Activated T-helper 1 cell treated with anti-CD3 and anti-CD28 coated beads, Interleukin-2, amount 50 U/mL, for 16 hours (primary cell): ENCODE data around the gene ELMO1.

Experiments
- DNase-seq, 2 donors: peaks; one replicate each; pipeline ENCODE4 v3.0.0-alpha.2; 2020; ENCODE audit warnings: low read depth in 1 of 2, low spot score in 1 of 2

Gene ELMO1

GRCh38 chr7:37410305-37411229 is 38.1 kb downstream of the ELMO1 start:
- no peak for DNase-seq

GRCh38 chr7:37409461-37409860 is 39.2 kb downstream of the ELMO1 start:
- no peak for DNase-seq

DNA sequence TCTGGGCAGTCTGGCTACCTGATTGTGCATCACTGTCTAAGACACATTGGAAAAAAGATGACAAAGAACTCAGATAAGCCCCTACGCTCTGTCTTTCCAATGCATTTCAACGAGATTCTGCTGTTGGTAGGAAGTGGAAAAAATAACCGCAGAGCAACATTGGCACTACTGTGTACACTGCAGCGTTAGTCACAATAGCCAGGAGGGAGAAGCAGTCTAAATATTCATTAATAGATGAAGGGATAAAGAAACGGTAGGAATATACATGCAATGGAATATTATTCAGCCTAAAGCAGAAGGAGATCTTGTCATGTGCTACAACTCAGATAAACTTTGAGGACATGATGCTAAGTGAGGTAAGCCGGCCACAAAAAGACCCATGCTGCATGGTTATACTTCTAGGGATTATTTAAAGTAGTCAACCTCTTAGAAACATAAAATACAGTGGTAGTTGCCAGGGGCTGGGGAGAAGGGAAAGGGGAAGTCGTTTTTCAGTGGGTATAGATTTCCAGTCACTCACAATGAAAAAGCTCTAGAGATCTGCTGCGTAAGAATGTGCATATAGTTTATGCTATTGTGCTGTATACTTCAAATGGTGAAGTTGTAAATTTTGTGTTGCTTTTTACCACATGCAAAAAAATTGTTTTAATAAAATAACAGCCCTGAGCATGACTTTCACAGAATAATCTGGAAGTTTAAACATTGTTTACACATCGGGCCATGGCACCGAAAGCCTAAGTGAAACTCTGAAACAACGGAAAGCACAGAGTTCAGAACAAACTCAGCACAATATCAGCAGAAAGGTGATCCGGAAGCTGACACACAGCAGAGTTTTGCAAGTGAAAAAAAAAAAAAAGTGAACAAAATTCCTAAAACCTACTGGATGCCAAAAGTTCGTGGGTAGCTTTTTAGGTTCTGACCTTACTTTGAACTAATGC is 40.1 kb downstream of the ELMO1 start:
- DNase-seq, result no peak

DNA sequence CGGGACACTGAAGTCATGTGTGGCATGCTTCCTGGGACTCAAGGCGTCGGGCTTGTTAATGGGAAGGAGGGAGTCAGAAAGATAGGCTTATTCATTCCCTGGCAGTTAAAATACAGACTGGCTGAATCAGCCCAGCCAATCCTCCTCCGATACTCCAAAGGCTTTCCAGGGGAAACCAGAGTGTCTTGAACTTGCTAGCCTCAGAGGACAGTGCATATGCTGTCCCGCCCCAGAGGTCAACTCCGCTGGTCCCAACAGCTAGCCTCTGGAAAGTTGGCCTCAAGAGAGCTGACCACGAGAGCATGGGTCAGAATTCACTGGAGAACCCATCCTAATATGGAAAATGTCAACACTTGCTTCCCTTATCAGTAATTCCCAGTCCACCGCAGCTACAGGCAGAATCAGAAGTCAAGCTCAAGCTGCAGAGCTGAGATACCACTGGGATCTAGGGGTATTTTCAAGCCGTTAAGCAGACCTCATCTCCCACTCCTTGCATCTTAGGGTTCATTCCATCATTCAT is 43.0 kb downstream of the ELMO1 start:
- no peak for DNase-seq

GRCh38 chr7:37405128-37405527 is 43.5 kb downstream of the ELMO1 start:
- no peak for DNase-seq

DNA sequence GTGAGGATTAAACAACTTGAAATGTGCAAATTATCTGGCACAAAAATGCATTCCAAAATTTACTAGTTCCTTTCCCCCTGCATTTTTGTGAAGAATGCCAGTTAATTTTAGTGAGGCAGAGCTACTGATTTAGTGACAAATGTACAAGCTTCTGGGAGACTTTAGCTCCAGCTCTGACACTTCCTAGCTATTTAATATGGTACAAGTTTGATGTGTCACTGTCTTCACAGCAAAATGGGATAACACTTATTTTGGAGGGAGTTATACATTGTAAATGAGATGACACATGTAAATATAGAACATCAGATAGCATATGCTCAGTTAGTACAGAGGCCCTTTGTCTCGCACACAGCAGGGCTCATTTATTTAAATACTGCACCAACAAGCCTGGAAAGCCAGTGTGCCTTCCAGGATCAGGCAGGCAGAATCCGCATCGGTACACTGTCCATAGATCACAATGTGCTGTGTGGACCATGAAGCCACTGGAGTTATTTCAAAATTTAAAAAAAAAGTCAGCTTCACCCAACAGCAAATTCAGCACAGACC is 48.7 kb downstream of the ELMO1 start:
- DNase-seq, result no peak

DNA sequence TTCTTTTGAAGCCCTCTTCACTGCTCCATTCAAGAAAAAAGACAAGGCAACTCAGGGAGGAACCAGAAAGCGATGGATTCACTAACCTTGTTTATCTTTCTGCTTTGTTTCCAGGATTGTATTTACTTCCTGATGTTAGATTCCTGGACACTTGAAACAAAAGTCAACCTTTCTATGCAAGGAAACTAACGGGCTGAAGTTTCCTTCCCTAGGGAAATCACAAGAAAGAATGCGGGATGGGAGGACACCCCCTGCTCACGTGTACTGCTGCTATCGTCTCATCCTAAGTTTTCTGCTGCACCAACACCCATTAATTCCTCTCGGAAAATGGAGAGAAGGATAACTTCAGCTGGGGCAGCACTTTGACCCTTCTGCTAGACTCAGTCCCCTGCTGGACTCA is 50.3 kb downstream of the ELMO1 start:
- no peak for DNase-seq

DNA sequence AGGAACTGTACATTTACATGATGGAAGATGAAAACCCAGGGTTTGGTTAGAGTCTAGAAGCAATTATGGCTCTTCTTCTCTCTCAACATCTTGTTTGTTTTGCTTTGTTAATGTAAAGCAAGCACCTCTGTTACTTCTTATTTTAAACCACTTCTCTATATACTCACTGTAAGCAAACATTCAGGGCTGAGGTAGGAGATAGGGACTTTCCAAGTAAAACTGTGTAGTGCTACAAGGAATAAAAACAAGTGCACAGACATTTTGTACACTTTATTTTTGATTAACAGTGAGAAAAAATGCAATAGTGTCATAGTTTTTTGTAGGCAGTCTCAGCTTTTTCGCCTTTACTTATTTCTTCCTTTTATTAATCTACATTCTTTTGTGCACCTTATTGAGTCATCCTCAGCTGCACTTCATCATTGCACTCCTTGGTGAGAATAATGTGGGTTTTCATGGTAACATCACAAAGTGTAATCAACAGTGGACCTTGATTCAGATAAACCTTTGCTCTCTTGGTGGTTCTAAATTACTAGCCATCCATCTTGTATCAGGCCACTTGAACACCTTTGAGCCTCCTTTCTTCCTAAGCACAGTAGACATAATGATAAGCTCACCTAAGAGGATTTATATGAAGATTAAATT is 52.9 kb downstream of the ELMO1 start:
- no peak for DNase-seq

GRCh38 chr7:37394158-37394557 is 54.5 kb downstream of the ELMO1 start:
- no peak for DNase-seq

GRCh38 chr7:37393476-37393875 is 55.2 kb downstream of the ELMO1 start:
- DNase-seq, result no peak

- DNase-seq, result no peak
Measured at GRCh38 chr7:37392673-37393017, 56.0 kb downstream of the ELMO1 start.

GRCh38 chr7:37391791-37392672 is 56.6 kb downstream of the ELMO1 start:
- DNase-seq, result no peak

GRCh38 chr7:37390114-37390513 is 58.5 kb downstream of the ELMO1 start:
- DNase-seq, result no peak

DNA sequence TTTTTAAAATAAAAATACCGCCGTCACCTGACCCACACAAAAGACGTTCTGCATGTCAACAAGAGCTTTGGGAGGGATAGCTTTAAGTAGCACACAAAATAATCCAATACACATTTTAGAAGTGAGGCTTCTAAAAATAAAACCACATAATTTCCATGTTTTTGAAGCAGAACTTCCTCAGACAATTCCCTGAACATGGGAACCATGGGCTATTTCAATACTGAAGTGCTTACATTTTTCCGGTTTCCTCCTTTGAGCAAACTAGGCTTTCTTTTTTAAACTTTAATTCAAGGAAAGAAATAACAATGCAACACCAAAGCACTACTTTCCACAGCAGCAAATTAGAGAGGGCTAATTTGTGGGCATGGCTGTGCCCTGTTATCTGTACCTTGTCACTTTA is 59.9 kb downstream of the ELMO1 start:
- no peak for DNase-seq

DNA sequence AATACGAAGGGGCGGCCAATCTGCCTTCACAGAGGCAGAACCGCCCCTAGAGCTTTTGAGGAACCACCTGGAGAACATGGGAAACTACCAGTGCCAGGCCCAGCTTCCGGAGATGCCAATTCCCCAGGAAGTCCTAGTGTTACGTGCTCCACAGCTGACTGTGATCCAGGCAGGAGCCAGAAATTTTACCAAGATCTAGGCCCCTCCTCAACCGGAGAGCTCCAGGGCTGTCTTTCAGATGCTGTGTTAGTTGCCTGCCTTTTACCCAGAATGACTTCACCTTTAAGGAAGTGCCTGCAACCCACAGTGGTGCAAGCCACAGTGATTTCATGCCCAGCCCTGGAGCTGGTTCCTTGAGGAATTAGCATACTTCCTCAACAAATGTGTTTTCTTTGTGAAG is 62.9 kb downstream of the ELMO1 start:
- no peak for DNase-seq

DNA sequence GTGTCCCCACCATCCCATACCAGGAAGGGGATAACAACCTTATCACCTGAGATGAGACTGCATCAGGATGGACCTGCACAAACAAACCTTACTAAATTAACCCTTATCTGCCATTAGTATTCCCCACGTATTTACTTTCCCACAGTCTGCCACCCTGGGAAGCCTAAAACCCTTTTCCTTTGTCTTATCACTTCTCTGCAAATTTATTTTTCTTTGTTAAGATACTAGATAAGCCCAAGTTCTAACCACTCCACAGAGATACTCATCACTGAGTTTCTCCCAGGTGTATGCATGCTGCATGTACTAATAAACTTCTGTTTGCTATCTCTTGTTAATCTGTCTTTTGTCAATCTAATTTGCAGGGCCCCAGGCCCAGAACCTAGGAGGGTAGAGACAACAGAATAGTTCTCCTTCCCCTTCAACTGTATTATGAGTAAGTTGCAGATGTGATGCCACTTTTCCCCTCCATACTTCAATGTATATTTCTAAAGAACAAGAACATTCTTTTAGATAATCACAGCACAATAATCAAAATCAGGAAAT is 66.0 kb downstream of the ELMO1 start:
- no peak for DNase-seq

GRCh38 chr7:37380831-37381230 is 67.8 kb downstream of the ELMO1 start:
- no peak for DNase-seq

- no peak for DNase-seq
Measured at GRCh38 chr7:37379546-37380277, 69.0 kb downstream of the ELMO1 start.

GRCh38 chr7:37377231-37377630 is 71.4 kb downstream of the ELMO1 start:
- DNase-seq, result no peak
